T-cell (primary cell): ENCODE results near the gene SPHK1. TPM values are rescaled to one million over a fixed set of nuclear protein-coding genes. Genes with fewer than 3 reads are reported as not detected.
A peak's percentile ranks its signal among the peaks of the same experiment; 100 is the strongest.

ENCODE experiments used
- ATAC-seq, 4 experiments: fragments of 200-7000 bp in 3 of 4; fragments of 150-1000 bp in 1 of 4; cut with Tn5 transposase; replicated peaks in 1 of 4; 1 replicate in 3 of 4; 2 replicates in 1 of 4; pipeline ENCODE4 v1.10.0; 2021; ENCODE audit warnings: moderate library complexity in 3 of 4, mild to moderate bottlenecking in 2 of 4, moderate number of reproducible peaks in 1 of 4
- CTCF ChIA-PET, 2 donors: fragments of 300-600 bp; sonication (Branson Sonifier 250); formaldehyde crosslinking; loops; one replicate each; lab custom pipeline; 2022; ENCODE audit warnings: antibody characterized with exemption in 2 of 2; lab: Charles Lee
- POLR2A ChIA-PET, 2 donors: fragments of 300-600 bp; sonication (Branson Sonifier 250); formaldehyde crosslinking; loops; one replicate each; lab custom pipeline; 2022; ENCODE audit warnings: antibody characterized with exemption in 2 of 2; lab: Charles Lee
- DNase-seq, 35 experiments: peaks; one replicate each; pipeline versions ENCODE4 v3.0.0 to v3.0.0-alpha.2; 2013 to 2023
- H3K27ac ChIP-seq: one replicate; pipeline ENCODE4 v1.5.1; 2013; ENCODE audit warnings: low read length
- H3K27me3 ChIP-seq, 2 experiments: replicated peaks in 1 of 2; 1 replicate in 1 of 2; 2 replicates in 1 of 2; pipeline versions ENCODE4 v1.6.1 to v1.7.0; 2013; ENCODE audit warnings: low read length in 1 of 2, mixed read lengths in 1 of 2; ENCODE audit not compliant: control insufficient read depth in 2 of 2, insufficient read depth in 2 of 2; ENCODE audit errors: extremely low read depth in 1 of 2
- H3K36me3 ChIP-seq, 2 donors: 1 replicate in 1 of 2; 2 replicates in 1 of 2; pipeline versions ENCODE4 v1.6.1 to v1.7.0; 2013; ENCODE audit warnings: low read length in 1 of 2; ENCODE audit not compliant: control insufficient read depth in 2 of 2, insufficient read depth in 1 of 2; ENCODE audit errors: extremely low read depth in 1 of 2
- H3K4me1 ChIP-seq, 2 experiments: 1 replicate in 1 of 2; 2 replicates in 1 of 2; pipeline versions ENCODE4 v1.6.1 to v1.7.0; 2013; ENCODE audit warnings: low read length in 2 of 2, mixed read lengths in 1 of 2; ENCODE audit not compliant: insufficient read depth in 2 of 2, control insufficient read depth in 1 of 2; ENCODE audit errors: extremely low read depth in 1 of 2
- H3K4me3 ChIP-seq, 2 donors: 1 replicate in 1 of 2; 2 replicates in 1 of 2; pipeline versions ENCODE4 v1.5.1 to v1.7.0; 2013; ENCODE audit warnings: mild to moderate bottlenecking in 2 of 2, low read length in 1 of 2, moderate library complexity in 1 of 2; ENCODE audit not compliant: control insufficient read depth in 1 of 2; ENCODE audit errors: extremely low read depth in 1 of 2
- H3K9me3 ChIP-seq: 2 replicates; pipeline ENCODE4 v1.7.0; 2013
- H3K27ac Mint-ChIP-seq, 2 donors: one replicate each; pipeline ENCODE4 v1.8.0; 2020 to 2021; ENCODE audit warnings: mild to moderate bottlenecking in 2 of 2, mixed read lengths in 2 of 2
- H3K27me3 Mint-ChIP-seq, 2 donors: one replicate each; pipeline ENCODE4 v1.8.0; 2021 to 2022; ENCODE audit warnings: mixed read lengths in 2 of 2
- H3K36me3 Mint-ChIP-seq: one replicate; pipeline ENCODE4 v1.8.0; 2021; ENCODE audit warnings: mixed read lengths
- H3K4me1 Mint-ChIP-seq, 3 donors: one replicate each; pipeline ENCODE4 v1.8.0; 2020 to 2022; ENCODE audit warnings: mixed read lengths in 3 of 3, mild to moderate bottlenecking in 1 of 3
- H3K4me3 Mint-ChIP-seq, 3 donors: one replicate each; pipeline ENCODE4 v1.8.0; 2020 to 2022; ENCODE audit warnings: mild to moderate bottlenecking in 3 of 3, mixed read lengths in 3 of 3, moderate library complexity in 3 of 3
- H3K9me3 Mint-ChIP-seq, 3 donors: one replicate each; pipeline ENCODE4 v1.8.0; 2020 to 2022; ENCODE audit warnings: mixed read lengths in 3 of 3
- WGBS: methylation state at CpG from one replicate; pipeline ENCODE4 v1.1.5; 2013; ENCODE audit warnings: missing lambda C conversion rate; ENCODE audit not compliant: insufficient coverage; 5-methylcytosine and 5-hydroxymethylcytosine counted together
- total RNA-seq, 35 experiments: library from RNA in 6 of 35; stranded (reverse) in 6 of 35; fragments of 120-200 nt in 1 of 35; gene quantifications; one replicate each; pipeline versions ENCODE4 v1.2.1 to v1.2.4 and lab custom pipeline; 2013 to 2026

The SPHK1 gene
- total RNA-seq, 5 donors from 2014 or later (not counting 1 experiment from before 2014, with no cell fraction given), result 0.70 to 1.6 (median 1.3) TPM

DNA sequence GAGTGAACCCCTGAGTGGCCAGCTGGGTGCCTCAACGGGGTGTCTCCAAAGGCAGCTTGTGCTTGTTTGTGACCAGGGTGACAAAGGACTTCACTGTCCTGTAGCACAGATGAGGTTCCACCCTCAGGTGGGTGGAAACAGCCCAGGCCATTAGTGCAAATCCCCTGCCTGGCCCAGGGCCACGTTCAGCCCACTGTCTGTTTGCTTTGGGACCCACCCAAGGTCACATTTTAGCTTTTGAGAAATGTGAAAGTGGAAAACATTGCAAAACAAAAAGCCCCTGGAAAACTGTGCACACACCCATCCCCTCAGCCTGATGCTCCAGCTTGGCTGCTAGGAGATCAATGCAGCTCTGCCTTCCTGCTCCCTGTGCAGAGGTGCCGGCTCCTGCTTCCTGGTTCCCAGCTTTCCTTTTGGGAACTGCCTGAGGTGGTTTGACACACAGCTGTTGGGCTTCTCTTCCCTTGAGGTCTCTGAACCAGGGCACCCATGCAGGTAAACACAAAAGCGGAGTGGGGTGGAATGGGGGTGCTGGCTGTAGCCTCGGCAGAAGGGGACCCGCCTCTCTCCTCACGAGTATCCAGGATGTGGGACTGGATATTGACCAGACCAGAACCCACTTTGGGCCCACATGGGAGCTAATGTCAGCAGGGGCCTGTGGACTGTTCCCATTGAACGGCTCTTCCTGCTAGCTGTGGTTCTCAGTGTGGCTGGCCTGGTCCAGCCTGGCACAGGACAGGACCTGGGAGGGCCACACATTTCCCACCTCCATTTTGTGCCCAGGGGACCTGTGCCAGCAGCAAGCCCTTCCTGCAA, 7.9 kb upstream of the SPHK1 start:
- no peak overlapping the region for H3K27ac Mint-ChIP-seq
- ChIA-PET POLR2A (interaction anchor here in 1 of 2 donors (0.6 kb wide), 1 partner anchor 339 kb away, joined by 4 read pairs; no protein-coding TSS in a partner anchor), CTCF (interaction anchor here in 1 of 2 donors (0.7 kb wide), 1 partner anchor 39 kb away, joined by 4 read pairs; no protein-coding TSS in a partner anchor)
- peaks cover 0 to 2% (median 0%) of the 10 kb centered on the region in 3 donors for H3K4me1 Mint-ChIP-seq
- WGBS, result 74% methylated on average over 7 of the region's 8 CpGs
- no peak overlapping the region for H3K4me3 Mint-ChIP-seq
- Histone ChIP-seq H3K27me3 (peaks cover 0 to 4% of the 10 kb centered on the region in 2 experiments), H3K4me1 (no peaks in the 10 kb centered on the region), H3K27ac (no peak overlapping the region), H3K9me3 (no peaks in the 10 kb centered on the region), H3K36me3 (no peaks in the 10 kb centered on the region), H3K4me3 (no peak overlapping the region)
- no peaks in the 10 kb centered on the region for H3K27me3 Mint-ChIP-seq
- ATAC-seq, result no peak
- no peaks in the 10 kb centered on the region for H3K36me3 Mint-ChIP-seq
- H3K9me3 Mint-ChIP-seq, result no peaks in the 10 kb centered on the region
- no peak for DNase-seq

GRCh38 chr17:76378548-76379274, 5.7 kb upstream of the SPHK1 start:
- DNase-seq (no peak), ATAC-seq (no peak)
- Histone ChIP-seq H3K4me3 (no peak overlapping the region), H3K36me3 (no peaks in the 10 kb centered on the region), H3K27ac (no peak overlapping the region), H3K9me3 (no peaks in the 10 kb centered on the region), H3K27me3 (peaks cover 0 to 22% of the 10 kb centered on the region in 2 experiments), H3K4me1 (peaks cover 3 to 12% of the 10 kb centered on the region in 2 experiments)
- POLR2A ChIA-PET, result interaction anchor here in 1 of 2 donors (0.7 kb wide), 1 partner anchor 209 kb away, joined by 3 read pairs; no protein-coding TSS in a partner anchor
- Mint-ChIP-seq H3K27me3 (peaks cover 0 to 1% of the 10 kb centered on the region in 2 donors), H3K4me1 (peaks cover 2 to 6% (median 5%) of the 10 kb centered on the region in 3 donors), H3K27ac (no peak overlapping the region), H3K36me3 (no peaks in the 10 kb centered on the region), H3K9me3 (no peaks in the 10 kb centered on the region), H3K4me3 (no peak overlapping the region)
- WGBS, result 100% methylated on average over 1 of the region's 5 CpGs
- CTCF ChIA-PET, result no interaction called here

DNA sequence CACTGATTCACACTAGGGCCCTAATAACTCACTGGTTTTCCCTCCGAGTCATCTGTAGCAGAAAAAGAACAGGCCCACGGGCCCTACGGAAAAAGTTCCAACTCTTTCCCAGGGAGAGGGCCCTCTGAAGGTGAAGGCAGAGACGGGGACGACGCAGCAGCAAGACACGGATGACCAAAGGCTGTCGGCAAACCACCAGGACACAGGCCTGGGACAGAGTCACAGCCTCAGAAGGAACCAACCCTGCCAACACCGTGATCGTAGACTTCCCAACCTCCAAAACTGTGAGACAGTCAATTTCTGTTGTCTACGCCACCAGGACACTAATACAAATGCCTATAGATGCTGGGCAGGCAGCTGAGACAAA, 5.2 kb upstream of the SPHK1 start:
- DNase-seq (no peak), ATAC-seq (no peak)
- H3K9me3 ChIP-seq, result no peaks in the 10 kb centered on the region
- H3K36me3 ChIP-seq, result no peaks in the 10 kb centered on the region
- Mint-ChIP-seq H3K4me3 (no peak overlapping the region), H3K36me3 (no peaks in the 10 kb centered on the region), H3K27ac (no peak overlapping the region), H3K27me3 (peaks cover 0 to 1% of the 10 kb centered on the region in 2 donors), H3K9me3 (no peaks in the 10 kb centered on the region), H3K4me1 (peaks cover 4 to 6% (median 6%) of the 10 kb centered on the region in 3 donors)
- POLR2A ChIA-PET, result no interaction called here
- peaks cover 4 to 14% of the 10 kb centered on the region in 2 experiments for H3K4me1 ChIP-seq
- H3K27ac ChIP-seq, result no peak overlapping the region
- WGBS, result 93% methylated on average over 9 of the region's 11 CpGs
- H3K4me3 ChIP-seq, result no peak overlapping the region
- CTCF ChIA-PET, result interaction anchor here in 1 of 2 donors (0.7 kb wide), 1 partner anchor 26 kb away, joined by 3 read pairs; no protein-coding TSS in a partner anchor
- H3K27me3 ChIP-seq, result peaks cover 0 to 23% of the 10 kb centered on the region in 2 experiments

- DNase-seq (no peak), ATAC-seq (no peak)
- peaks cover 0 to 1% of the 10 kb centered on the region in 2 donors for H3K27me3 Mint-ChIP-seq
- H3K36me3 Mint-ChIP-seq, result no peaks in the 10 kb centered on the region
- no peaks in the 10 kb centered on the region for H3K36me3 ChIP-seq
- H3K4me1 Mint-ChIP-seq, result peaks cover 4 to 6% (median 6%) of the 10 kb centered on the region in 3 donors
- H3K27ac ChIP-seq, result no peak overlapping the region
- H3K4me3 Mint-ChIP-seq, result no peak overlapping the region
- WGBS, result 97% methylated on average over 13 of the region's 21 CpGs
- peaks cover 0 to 23% of the 10 kb centered on the region in 2 experiments for H3K27me3 ChIP-seq
- no peak overlapping the region for H3K4me3 ChIP-seq
- ChIA-PET CTCF (interaction anchor here in 1 of 2 donors (0.7 kb wide), 1 partner anchor 26 kb away, joined by 3 read pairs; no protein-coding TSS in a partner anchor), POLR2A (no interaction called here)
- H3K9me3 Mint-ChIP-seq, result no peaks in the 10 kb centered on the region
- H3K9me3 ChIP-seq, result no peaks in the 10 kb centered on the region
- peaks cover 4 to 17% of the 10 kb centered on the region in 2 experiments for H3K4me1 ChIP-seq
- no peak overlapping the region for H3K27ac Mint-ChIP-seq
These were observed 4.6 kb upstream of the SPHK1 start for GRCh38 chr17:76379646-76380376.

DNA sequence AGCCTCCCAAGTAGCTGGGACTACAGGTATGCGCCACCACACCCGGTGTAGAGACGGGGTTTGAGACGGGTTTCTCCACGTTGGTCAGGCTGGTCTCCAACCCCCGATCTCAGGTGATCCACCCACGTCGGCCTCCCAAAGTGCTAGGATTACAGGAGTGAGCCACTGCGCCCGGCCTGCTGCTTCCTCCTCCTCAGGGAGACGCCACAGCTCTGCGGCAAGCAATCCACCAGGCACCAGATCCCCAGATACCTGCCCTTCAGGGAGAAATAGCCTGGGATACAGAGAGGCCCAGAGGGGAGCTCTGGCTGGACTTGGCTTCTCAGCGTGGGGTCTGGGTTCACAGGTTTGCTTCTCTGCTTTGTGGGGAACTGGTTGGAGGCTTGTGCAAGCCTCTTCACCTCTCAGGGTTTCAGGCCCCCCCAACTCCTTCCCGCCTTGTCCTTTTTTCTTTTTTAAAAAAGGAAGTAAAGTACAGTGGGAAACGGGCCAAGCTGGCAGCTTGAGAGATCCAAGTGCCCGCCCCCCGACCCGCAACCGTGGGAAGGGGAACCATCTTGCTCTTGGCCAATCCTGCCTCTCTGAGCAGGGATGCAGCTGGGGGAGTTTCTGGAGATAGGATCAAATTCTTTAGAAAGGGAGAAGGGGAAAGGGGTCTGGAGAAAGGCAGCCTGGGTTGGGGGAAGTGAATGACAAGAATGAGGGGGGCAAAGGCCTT, 2.6 kb upstream of the SPHK1 start:
- Mint-ChIP-seq H3K27me3 (peaks cover 0 to 1% of the 10 kb centered on the region in 2 donors), H3K4me1 (peaks cover 4 to 13% (median 10%) of the 10 kb centered on the region in 3 donors), H3K27ac (no peak overlapping the region), H3K4me3 (peak overlapping the region; percentile 28 to 94 (median 34)), H3K36me3 (no peaks in the 10 kb centered on the region), H3K9me3 (no peaks in the 10 kb centered on the region)
- WGBS, result 89% methylated on average over 17 of the region's 19 CpGs
- H3K4me3 ChIP-seq, result no peak overlapping the region
- DNase-seq (no peak), ATAC-seq (no peak)
- no peak overlapping the region for H3K27ac ChIP-seq
- H3K9me3 ChIP-seq, result no peaks in the 10 kb centered on the region
- no peaks in the 10 kb centered on the region for H3K36me3 ChIP-seq
- ChIA-PET POLR2A (interaction anchor here (0.6 to 0.7 kb wide), 2 partner anchors 181 to 441 kb away, joined by 3 read pairs; no protein-coding TSS in a partner anchor), CTCF (interaction anchor here (0.6 to 3.5 kb wide), 2 partner anchors 16 to 733 kb away, joined by 3 to 11 read pairs; no protein-coding TSS in a partner anchor)
- peaks cover 10 to 32% of the 10 kb centered on the region in 2 experiments for H3K4me1 ChIP-seq
- peaks cover 0 to 35% of the 10 kb centered on the region in 2 experiments for H3K27me3 ChIP-seq
